NCI-H2107 treated with DMSO at 0.1 percent for 48 hours (cell line): ENCODE measurements around the gene KRTAP24-1.

Experiments used
- DNase-seq: peaks from one replicate; lab custom pipeline; 2025; ENCODE audit not compliant: unreplicated experiment; lab: John Stamatoyannopoulos, UW

The KRTAP24-1 gene

GRCh38 chr21:30234643-30235042 lies 48.1 kb downstream of the KRTAP24-1 start:
- no peak for DNase-seq

- no peak for DNase-seq
Observed at GRCh38 chr21:30234050-30234449, 48.7 kb downstream of the KRTAP24-1 start.

GRCh38 chr21:30233228-30234020 lies 49.3 kb downstream of the KRTAP24-1 start:
- no peak for DNase-seq

GRCh38 chr21:30232011-30232410 lies 50.7 kb downstream of the KRTAP24-1 start:
- no peak for DNase-seq
